ENCODE measurements around the gene CST8. TPM values are rescaled to one million over a fixed set of nuclear protein-coding genes. Genes with fewer than 3 reads are reported as not detected.

CST8 gene
- polyA plus RNA-seq, 1 of the 3 experiments (the other 2 are of a cell fraction), result not detected

- Histone ChIP-seq H3K27me3 (ENCODE audit: insufficient read depth) (peaks cover 37% of the 10 kb centered on the region), H3K9me3 (no peaks in the 10 kb centered on the region), H3K4me2 (no peak overlapping the region), H3K4me3 (ENCODE audit: low read depth in 2 of 2, low read length in 1 of 2) (no peak overlapping the region), H3K79me2 (ENCODE audit: insufficient read depth) (no peaks in the 10 kb centered on the region), H2AFZ (ENCODE audit: low read depth) (no peak overlapping the region), H3F3A (replicated peaks; ENCODE audit: insufficient read depth) (no peaks in the 10 kb centered on the region), H3K4me1 (ENCODE audit: control insufficient read depth in 1 of 2, insufficient read depth in 2 of 2, low read depth in 1 of 2, low read length in 1 of 2) (no peaks in the 10 kb centered on the region), H3K36me3 (replicated peaks in 1 of 2; ENCODE audit: control insufficient read depth in 1 of 2, insufficient read depth in 2 of 2, low read length in 1 of 2) (no peaks in the 10 kb centered on the region), H3K9me2 (no peaks in the 10 kb centered on the region), H3K27ac (ENCODE audit: low read depth in 2 of 2, low read length in 1 of 2) (no peak overlapping the region), H4K20me1 (ENCODE audit: insufficient read depth) (no peaks in the 10 kb centered on the region), H3K9ac (no peak overlapping the region)
- POLR2A ChIA-PET, result no interaction called here
- no peak for DNase-seq
- no peak for TF ChIP-seq YY1 (IDR thresholded peaks at IDR 0.05; ENCODE audit: low read depth)
- no peak for TF ChIP-seq FOXM1 (IDR thresholded peaks at IDR 0.05; ENCODE audit: low read depth)
- TF ChIP-seq FOXJ3 (CRISPR knock-in tag; IDR thresholded peaks at IDR 0.05), result no peak
- no peak for TF ChIP-seq MXI1 (IDR thresholded peaks at IDR 0.05; ENCODE audit: low read depth, low read length)
- TF ChIP-seq RAD21 (IDR thresholded peaks at IDR 0.05; ENCODE audit: low read length), result no peak
- no peak for TF ChIP-seq EZH2phosphoT487 (IDR thresholded peaks at IDR 0.05; ENCODE audit: borderline replicate concordance, low read depth)
- TF ChIP-seq GATA2 (CRISPR knock-in tag; IDR thresholded peaks at IDR 0.05), result no peak
- no peak for TF ChIP-seq IRF3 (IDR thresholded peaks at IDR 0.05; ENCODE audit: low read depth, low read length)
- TF ChIP-seq USF1 (IDR thresholded peaks at IDR 0.05; ENCODE audit: borderline replicate concordance, low read depth), result no peak
- TF ChIP-seq FOSL2 (IDR thresholded peaks at IDR 0.05; ENCODE audit: borderline replicate concordance, low read depth), result no peak
- TF ChIP-seq SIN3A (IDR thresholded peaks at IDR 0.05; ENCODE audit: borderline replicate concordance, low read depth, low read length), result no peak
- no peak for TF ChIP-seq TCF12 (IDR thresholded peaks at IDR 0.05)
- no peak for TF ChIP-seq CTCF (IDR thresholded peaks at IDR 0.05)
- no peak for TF ChIP-seq SMC3 (IDR thresholded peaks at IDR 0.05; ENCODE audit: low read depth, low read length)
- no peak for TF ChIP-seq REST (IDR thresholded peaks at IDR 0.05; ENCODE audit: low read depth, low read length)
- TF ChIP-seq RXRA (IDR thresholded peaks at IDR 0.05; ENCODE audit: borderline replicate concordance, low read depth), result no peak
- 26% methylated on average over 11 of the region's 11 CpGs for WGBS (ENCODE audit: low lambda C conversion rate)
- CTCF ChIA-PET, result interaction anchor here (1.5 kb wide), 2 partner anchors 8 to 10 kb away, joined by 4 to 5 read pairs; no protein-coding TSS in a partner anchor
Observed at GRCh38 chr20:23451956-23452487, 38.9 kb upstream of the CST8 start.

Data from SK-N-SH (cell line).